ENCODE results near the gene TOGARAM1.

TOGARAM1 gene, protein sequence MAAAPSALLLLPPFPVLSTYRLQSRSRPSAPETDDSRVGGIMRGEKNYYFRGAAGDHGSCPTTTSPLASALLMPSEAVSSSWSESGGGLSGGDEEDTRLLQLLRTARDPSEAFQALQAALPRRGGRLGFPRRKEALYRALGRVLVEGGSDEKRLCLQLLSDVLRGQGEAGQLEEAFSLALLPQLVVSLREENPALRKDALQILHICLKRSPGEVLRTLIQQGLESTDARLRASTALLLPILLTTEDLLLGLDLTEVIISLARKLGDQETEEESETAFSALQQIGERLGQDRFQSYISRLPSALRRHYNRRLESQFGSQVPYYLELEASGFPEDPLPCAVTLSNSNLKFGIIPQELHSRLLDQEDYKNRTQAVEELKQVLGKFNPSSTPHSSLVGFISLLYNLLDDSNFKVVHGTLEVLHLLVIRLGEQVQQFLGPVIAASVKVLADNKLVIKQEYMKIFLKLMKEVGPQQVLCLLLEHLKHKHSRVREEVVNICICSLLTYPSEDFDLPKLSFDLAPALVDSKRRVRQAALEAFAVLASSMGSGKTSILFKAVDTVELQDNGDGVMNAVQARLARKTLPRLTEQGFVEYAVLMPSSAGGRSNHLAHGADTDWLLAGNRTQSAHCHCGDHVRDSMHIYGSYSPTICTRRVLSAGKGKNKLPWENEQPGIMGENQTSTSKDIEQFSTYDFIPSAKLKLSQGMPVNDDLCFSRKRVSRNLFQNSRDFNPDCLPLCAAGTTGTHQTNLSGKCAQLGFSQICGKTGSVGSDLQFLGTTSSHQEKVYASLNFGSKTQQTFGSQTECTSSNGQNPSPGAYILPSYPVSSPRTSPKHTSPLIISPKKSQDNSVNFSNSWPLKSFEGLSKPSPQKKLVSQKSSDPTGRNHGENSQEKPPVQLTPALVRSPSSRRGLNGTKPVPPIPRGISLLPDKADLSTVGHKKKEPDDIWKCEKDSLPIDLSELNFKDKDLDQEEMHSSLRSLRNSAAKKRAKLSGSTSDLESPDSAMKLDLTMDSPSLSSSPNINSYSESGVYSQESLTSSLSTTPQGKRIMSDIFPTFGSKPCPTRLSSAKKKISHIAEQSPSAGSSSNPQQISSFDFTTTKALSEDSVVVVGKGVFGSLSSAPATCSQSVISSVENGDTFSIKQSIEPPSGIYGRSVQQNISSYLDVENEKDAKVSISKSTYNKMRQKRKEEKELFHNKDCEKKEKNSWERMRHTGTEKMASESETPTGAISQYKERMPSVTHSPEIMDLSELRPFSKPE (N-terminal part only)

GRCh38 chr14:44961554-44962333 is at the start of gene TOGARAM1, which contains the start of gene KLHL28:
TSS of gene TOGARAM1 (plus strand) at chr14:44962190. CDS start at chr14:44962422, 232 bp downstream.
TSS of gene KLHL28 (minus strand) at chr14:44961947. CDS start at chr14:44945928, 16,019 bp downstream.
- DNase-seq (ENCODE audit: low read depth) = peak; percentile 100

DNA sequence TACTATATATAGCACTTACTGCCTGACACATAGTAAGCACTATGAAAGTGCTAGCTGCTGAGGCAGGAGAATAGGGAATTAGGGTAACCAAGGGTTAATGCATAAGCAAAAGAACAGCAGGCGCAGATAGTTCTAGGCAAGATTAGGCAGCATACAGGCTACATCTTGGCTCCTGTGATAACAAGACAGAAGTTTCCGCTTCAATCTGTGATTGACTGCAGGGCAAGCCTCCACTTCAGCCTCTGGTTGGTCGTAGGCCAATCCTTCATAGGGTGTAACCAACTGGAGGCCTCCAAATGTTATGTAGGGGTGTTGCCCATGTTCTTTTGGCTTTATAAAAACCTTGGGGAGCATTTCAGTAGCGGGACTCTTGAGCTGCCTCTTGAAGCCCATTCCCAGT is 47.1 kb upstream of the TOGARAM1 start:
- peak; percentile 15 for DNase-seq (ENCODE audit: low read depth)

DNA sequence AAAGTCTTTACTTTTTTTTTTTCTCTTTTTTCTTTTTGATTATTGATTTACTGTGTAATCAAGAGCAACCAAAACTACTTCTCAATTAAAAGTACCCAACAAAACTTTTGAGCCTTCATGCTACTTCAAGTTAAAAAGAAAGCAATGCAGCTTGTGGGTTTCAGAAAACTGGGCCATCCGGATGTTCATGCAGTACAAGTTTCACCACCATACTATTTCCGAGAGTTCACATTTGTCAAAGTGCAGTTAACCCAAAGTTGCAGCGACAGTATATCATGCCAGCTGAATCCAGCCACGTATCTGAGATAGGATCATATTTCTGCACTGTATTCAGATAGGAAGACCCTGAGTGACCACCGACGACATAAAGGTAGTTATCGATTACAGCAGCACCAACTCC is 33.2 kb upstream of the TOGARAM1 start:
- DNase-seq (ENCODE audit: low read depth) = no peak

DNA sequence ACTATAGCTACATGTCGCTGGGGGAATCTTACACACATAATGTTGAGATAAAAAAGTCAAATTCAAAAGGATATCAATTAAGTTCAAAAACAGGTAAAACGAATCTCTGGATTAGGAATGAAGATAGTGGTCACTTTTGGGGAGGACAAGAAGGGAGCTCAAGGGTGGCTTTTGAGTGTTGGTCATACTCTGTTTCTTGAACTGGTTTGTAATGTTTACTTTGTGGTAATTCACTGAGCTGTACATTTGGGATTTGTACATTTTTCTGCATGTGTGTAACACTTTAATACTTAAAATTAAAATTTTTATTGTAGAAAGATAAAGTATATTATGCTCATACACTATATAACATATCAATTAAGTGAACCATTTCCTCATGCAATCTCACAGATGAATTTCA is 26.8 kb upstream of the TOGARAM1 start:
- DNase-seq (ENCODE audit: low read depth) = no peak

GRCh38 chr14:44937547-44937946 is 24.4 kb upstream of the TOGARAM1 start:
- no peak for DNase-seq (ENCODE audit: low read depth)

GRCh38 chr14:44940211-44940610 is 21.8 kb upstream of the TOGARAM1 start:
- DNase-seq (ENCODE audit: low read depth) = no peak

- no peak for DNase-seq (ENCODE audit: low read depth)
These were observed 21.0 kb upstream of the TOGARAM1 start for GRCh38 chr14:44940944-44941343.

- no peak for DNase-seq (ENCODE audit: low read depth)
These were observed 20.4 kb upstream of the TOGARAM1 start for GRCh38 chr14:44941591-44941990.

DNA sequence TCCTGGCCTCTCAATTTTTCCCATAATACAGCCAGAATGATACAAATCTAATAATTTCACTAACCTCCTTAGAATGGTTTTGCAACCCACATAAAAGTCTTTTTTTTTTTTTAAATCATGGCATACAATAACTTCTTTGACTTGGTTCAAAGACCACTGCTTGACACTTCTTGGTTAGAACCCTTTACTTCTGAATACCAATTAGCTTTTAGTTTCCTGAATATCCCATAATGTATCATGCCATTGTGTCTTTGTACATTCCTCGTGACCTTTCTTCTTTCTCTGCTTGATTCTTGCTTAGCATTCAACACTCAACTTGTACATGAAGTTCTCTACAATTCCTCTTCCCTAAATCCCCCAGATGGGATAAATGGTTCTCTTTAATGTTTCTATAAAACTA is 19.6 kb upstream of the TOGARAM1 start:
- no peak for DNase-seq (ENCODE audit: low read depth)

DNA sequence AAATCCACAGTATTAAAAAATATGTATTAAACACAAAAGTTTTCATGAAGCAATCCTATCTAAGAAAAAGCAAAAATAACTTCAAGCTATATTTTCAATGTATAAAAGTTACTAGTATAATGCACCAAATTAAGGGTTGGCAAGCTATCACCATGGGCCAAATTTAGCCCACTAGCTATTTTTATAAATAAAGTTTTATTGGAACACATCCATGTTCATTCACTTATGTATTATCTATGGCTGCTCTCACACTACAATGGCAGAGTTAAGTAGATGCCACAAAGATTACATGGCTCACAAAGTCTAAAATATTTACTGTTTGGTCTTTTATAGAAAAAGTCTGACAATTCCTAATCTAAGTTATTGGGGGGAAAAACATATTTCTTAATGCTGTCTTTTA is 17.9 kb upstream of the TOGARAM1 start:
- no peak for DNase-seq (ENCODE audit: low read depth)

DNA sequence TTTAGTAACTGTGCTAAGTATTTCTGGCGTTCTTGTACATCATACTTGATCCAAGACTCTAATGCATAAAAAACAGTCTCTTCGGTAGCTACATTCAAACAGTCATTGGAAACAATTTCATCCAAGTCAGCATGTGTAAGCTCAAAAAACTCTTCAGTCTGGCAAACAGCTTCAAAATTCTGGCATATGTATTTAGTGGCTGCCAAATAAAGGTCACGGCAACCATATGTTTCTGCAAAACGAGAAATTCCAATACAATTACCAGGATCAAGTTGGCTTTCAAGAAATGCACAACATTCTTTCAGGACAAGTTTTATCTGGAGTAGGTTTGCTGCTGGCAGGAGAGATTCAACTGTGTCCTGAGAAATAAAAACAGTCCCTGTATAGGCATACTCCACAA is 16.7 kb upstream of the TOGARAM1 start:
- DNase-seq (ENCODE audit: low read depth) = peak; percentile 98

- no peak for DNase-seq (ENCODE audit: low read depth)
These were observed 10.9 kb upstream of the TOGARAM1 start for GRCh38 chr14:44951051-44951450.

DNA sequence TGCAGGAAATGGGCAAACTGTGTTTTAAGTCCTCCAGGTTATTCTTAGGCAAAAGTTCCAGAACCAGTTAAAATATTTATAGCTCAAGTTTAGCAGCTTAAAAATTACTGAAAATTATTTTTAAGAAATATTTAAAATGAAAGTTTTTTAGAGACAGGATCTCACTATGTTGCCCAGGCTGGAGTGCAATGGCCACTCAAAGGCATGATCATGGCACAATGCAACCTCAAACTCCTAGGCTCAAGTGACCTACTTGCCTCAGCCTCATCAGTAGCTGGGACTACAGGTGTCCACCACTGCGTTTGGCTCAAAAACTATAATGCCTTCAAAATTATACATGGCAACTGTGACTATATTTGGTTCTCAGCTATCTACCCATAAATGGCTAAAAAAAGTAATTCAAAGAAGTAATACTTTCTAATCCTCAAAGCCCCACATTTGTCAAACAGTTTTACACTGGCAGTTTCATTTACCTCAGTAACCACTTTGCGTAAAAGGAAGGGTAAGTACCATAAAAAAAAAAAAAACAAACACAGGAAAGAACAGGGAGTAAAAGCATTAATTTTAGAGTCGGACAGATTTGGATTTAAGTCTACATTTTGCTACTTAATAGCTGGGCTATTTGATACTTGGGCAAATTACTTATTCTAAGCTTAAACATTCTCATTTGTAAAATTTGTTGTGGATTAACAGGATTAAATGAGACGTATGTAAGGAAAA is 9.4 kb upstream of the TOGARAM1 start:
- no peak for DNase-seq (ENCODE audit: low read depth)

- DNase-seq (ENCODE audit: low read depth) = no peak
These were observed 7.2 kb upstream of the TOGARAM1 start for GRCh38 chr14:44954750-44955149.

DNA sequence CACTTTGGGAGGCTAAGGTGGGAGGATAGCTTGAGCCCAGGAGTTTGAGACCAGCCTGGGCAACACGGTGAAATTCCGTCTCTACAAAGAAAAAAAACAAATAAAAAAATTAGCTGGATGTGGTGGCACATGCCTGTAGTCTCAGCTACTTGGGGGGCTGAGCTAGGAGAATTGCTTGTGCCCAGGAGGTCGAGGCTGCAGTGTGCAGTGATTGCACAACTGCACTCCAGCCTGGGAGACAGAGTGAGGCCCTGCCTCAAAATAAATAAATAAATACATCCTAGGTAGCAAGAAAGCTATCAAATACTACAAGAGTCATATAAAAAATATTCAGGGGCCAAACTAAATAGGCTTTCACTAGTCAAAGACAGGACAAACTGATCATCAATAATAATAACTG is 6.5 kb upstream of the TOGARAM1 start:
- no peak for DNase-seq (ENCODE audit: low read depth)

- no peak for DNase-seq (ENCODE audit: low read depth)
These were observed 5.1 kb upstream of the TOGARAM1 start for GRCh38 chr14:44956866-44957265.

GRCh38 chr14:44959538-44959937 is 2.5 kb upstream of the TOGARAM1 start:
- DNase-seq (ENCODE audit: low read depth) = no peak

DNA sequence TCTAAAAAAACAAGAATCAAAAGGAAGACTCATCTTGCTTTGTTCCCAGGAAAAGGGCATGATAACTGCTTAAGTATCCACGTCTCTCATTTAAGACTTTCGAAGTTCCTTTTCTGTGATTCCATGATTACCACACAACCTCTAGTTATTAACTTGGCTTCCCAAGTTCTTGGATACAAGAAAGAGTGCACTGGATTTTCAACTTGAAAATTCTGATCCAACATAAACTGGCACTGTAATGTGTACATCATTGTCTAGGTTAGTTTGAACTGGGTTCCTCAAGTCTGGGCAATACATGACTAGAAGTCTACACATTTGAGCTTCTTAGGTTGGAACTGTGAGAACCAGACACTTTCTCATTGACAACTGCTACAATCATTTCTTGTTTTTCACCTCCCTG is 1.8 kb upstream of the TOGARAM1 start:
- DNase-seq (ENCODE audit: low read depth) = no peak

- no peak for DNase-seq (ENCODE audit: low read depth)
These were observed 1.3 kb upstream of the TOGARAM1 start for GRCh38 chr14:44960646-44961045.

- peak; percentile 71 for DNase-seq (ENCODE audit: low read depth)
These were observed 838 bp upstream of the TOGARAM1 start for GRCh38 chr14:44961151-44961553.
